Vagina (tissue), 2 donors: ENCODE measurements around the gene SUPT6H.

Source experiments
- CTCF ChIP-seq, 3 experiments: fragments of 450-650 bp in 2 of 3; fragments of 200-600 bp in 1 of 3; sonication (generic) in 1 of 3; IDR thresholded peaks; one replicate each; pipeline ENCODE4 v1.5.1; 2017 to 2019; ENCODE audit warnings: antibody characterized with exemption in 3 of 3, mild to moderate bottlenecking in 2 of 3, moderate library complexity in 2 of 3
- POLR2A ChIP-seq, 2 donors: fragments of 450-650 bp; IDR thresholded peaks; one replicate each; pipeline ENCODE4 v1.6.1; 2017; ENCODE audit warnings: antibody characterized with exemption in 2 of 2, mild to moderate bottlenecking in 2 of 2, moderate library complexity in 2 of 2
- POLR2AphosphoS5 ChIP-seq, 2 donors: sonication (generic); formaldehyde crosslinking; IDR thresholded peaks; one replicate each; pipeline ENCODE4 v1.9.0; 2017; ENCODE audit warnings: antibody characterized with exemption in 2 of 2, mild to moderate bottlenecking in 2 of 2, low read depth in 1 of 2; ENCODE audit not compliant: insufficient read depth in 1 of 2

GRCh38 chr17:28737770-28738679, 76.0 kb downstream of the SUPT6H start:
- no peak for TF ChIP-seq CTCF (IDR thresholded peaks at IDR 0.05)
- no peak for TF ChIP-seq POLR2A (IDR thresholded peaks at IDR 0.05)
- no peak for TF ChIP-seq POLR2AphosphoS5 (IDR thresholded peaks at IDR 0.05; ENCODE audit: insufficient read depth in 1 of 2, low read depth in 1 of 2)
